ENCODE results near the gene IL25. TPM values are rescaled to one million over a fixed set of nuclear protein-coding genes. Genes with fewer than 3 reads are reported as not detected.

The IL25 gene
- total RNA-seq, 4 donors from 2014 or later = not detected

DNA sequence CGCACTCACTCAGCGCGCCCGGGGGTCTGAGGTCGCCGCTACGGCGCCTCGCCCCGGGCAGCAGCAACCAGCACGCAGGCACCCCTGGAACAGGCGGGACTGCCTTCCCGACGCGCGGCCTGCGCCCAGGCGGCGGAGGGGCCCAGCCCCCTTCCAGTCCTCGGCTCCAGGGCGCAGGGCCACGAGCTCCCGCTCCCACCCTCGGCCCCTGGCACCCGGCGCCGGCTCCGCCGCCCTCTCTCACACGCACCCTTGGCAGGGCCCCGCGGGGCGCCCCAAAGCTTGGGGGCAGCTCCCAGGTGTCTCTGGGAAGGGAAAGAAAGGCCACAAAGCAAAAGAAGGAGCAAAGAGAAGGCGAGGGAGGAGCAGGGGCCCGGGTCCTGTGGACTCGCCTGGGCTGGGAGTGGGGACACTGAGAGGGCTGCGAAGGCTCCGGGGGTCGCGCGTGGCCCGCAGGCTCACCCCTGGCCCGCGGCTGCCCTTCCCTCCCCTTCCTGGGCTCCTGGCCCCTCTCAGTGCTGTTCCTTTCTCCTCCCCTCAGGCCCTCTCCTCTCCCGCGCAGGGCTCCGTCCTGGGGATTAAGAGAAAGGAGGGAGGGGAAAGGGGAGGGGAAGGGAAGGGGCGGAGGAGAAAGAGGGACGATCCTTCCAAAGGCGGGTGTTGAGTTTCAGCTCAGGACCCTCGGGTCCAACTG, 6.7 kb upstream of the IL25 start:
- H3K27me3 ChIP-seq = peaks cover 0 to 29% (median 0%) of the 10 kb centered on the region in 4 donors
- H3K36me3 ChIP-seq = no peaks in the 10 kb centered on the region
- no peak for DNase-seq
- peak overlapping the region; percentile 49 to 81 (median 67) for H3K4me3 ChIP-seq
- H3K4me1 ChIP-seq = peaks cover 31 to 91% (median 36%) of the 10 kb centered on the region in 3 donors
- TF ChIP-seq POLR2A (IDR thresholded peaks at IDR 0.05) = peak in 2 of 4 donors; percentile 38 to 73
- TF ChIP-seq, protein P1, sequence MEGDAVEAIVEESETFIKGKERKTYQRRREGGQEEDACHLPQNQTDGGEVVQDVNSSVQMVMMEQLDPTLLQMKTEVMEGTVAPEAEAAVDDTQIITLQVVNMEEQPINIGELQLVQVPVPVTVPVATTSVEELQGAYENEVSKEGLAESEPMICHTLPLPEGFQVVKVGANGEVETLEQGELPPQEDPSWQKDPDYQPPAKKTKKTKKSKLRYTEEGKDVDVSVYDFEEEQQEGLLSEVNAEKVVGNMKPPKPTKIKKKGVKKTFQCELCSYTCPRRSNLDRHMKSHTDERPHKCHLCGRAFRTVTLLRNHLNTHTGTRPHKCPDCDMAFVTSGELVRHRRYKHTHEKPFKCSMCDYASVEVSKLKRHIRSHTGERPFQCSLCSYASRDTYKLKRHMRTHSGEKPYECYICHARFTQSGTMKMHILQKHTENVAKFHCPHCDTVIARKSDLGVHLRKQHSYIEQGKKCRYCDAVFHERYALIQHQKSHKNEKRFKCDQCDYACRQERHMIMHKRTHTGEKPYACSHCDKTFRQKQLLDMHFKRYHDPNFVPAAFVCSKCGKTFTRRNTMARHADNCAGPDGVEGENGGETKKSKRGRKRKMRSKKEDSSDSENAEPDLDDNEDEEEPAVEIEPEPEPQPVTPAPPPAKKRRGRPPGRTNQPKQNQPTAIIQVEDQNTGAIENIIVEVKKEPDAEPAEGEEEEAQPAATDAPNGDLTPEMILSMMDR (IDR thresholded peaks at IDR 0.05) = no peak
- intact Hi-C loops (cut with DNase I) = no loop called here
- peak overlapping the region; percentile 97 to 99 (median 98) for H3K27ac ChIP-seq
- 0 to 2% methylated on average over 4 to 17 of the region's 51 CpGs for WGBS, 2 donors
- no peaks in the 10 kb centered on the region for H3K9me3 ChIP-seq

DNA sequence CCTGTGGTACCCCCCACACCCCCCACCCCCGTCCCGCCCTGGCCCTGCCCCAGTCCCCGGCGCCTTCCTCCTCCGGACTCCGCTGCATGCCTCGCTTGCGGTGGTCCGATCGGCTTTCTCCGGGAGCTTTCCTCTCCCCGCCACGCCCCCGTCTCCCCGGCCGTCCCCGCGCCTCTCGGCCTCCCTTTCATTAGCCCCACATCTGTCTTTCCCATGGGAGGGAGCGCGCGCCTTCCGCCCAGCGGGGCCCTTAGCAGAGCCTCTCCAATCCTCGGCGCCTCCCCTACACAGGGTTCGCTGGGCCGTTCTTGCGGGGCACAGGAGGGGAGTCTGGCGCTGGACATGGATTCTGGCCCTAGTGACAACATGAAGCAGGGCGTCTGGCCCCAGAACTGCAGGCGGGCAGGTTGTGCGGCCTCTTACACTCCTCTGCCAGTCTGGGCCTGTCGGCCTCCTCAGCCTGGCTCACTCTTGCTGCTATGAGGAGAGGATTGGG, 6.1 kb upstream of the IL25 start:
- Histone ChIP-seq H3K9me3 (no peaks in the 10 kb centered on the region), H3K4me1 (peaks cover 30 to 88% (median 32%) of the 10 kb centered on the region in 3 donors), H3K27ac (peak overlapping the region; percentile 97 to 99 (median 98)), H3K36me3 (no peaks in the 10 kb centered on the region), H3K4me3 (peak overlapping the region; percentile 49 to 81 (median 67)), H3K27me3 (peaks cover 0 to 29% (median 0%) of the 10 kb centered on the region in 4 donors)
- whole genome bisulfite sequencing, 2 donors = 0% methylated on average over 8 of the region's 34 CpGs; no CpG with 5 or more reads in 1 of the 2 donors
- TF ChIP-seq, protein P1 (IDR thresholded peaks at IDR 0.05) = no peak
- peak in 1 of 4 donors; percentile 14 for TF ChIP-seq POLR2A (IDR thresholded peaks at IDR 0.05)
- intact Hi-C loops (cut with DNase I) = no loop called here
- no peak for DNase-seq

DNA sequence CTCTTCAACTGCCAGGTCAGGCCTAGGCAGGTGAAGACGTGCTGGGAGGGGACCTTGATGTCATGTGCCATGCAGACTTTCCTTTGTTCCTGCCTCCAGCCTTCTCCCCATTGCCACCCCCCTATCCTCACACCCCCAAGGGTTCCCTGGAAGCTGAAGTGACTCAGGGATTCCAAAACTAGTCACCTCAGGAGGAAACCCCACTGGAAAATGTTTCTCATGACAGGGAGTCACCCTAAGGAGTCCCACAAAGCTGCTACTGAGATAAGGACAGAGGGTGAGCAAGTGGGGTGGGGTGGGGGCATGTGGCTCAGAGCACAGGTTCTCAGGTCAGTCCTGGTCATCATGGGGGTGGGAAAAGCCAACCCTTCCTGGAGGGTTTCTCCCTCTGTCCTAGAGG, 2.4 kb upstream of the IL25 start:
- Histone ChIP-seq H3K27ac (peak overlapping the region in 1 of 4 donors; percentile 9), H3K4me3 (no peak overlapping the region), H3K36me3 (no peaks in the 10 kb centered on the region), H3K4me1 (peaks cover 11 to 51% (median 20%) of the 10 kb centered on the region in 3 donors), H3K9me3 (no peaks in the 10 kb centered on the region), H3K27me3 (peaks cover 0 to 14% (median 0%) of the 10 kb centered on the region in 4 donors)
- TF ChIP-seq POLR2A (IDR thresholded peaks at IDR 0.05) = no peak
- TF ChIP-seq, protein P1 (IDR thresholded peaks at IDR 0.05) = no peak
- no peak for DNase-seq
- intact Hi-C loops (cut with DNase I) = loop anchor here (10.0 kb wide), 1 partner anchor 105 kb away; no protein-coding TSS in a partner anchor
- 11 to 30% methylated on average over 1 of the region's 1 CpG for WGBS, 2 donors

DNA sequence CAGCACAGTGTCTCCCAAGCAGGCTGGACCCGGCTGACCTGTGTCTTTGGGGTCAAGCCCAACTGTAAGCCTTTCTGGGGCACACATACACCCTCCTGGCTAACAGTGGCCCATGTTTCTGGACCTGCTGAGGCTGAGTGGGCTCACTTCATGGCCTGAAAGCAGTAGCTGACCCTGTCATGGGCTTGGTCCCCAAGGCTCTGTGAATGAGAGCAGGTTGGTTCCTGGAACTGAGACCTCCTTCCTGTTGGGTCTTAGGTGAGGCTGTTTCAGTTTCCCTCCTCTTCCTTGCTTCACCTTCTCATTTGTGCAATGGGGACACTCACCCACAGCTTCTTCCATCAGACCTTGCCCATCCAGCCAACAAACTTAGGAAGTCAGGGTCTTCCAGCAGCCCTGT, 744 bp upstream of the IL25 start:
- H3K27me3 ChIP-seq = no peaks in the 10 kb centered on the region
- no peaks in the 10 kb centered on the region for H3K36me3 ChIP-seq
- H3K9me3 ChIP-seq = no peaks in the 10 kb centered on the region
- no peak for DNase-seq
- no peak overlapping the region for H3K4me3 ChIP-seq
- TF ChIP-seq POLR2A (IDR thresholded peaks at IDR 0.05) = no peak
- TF ChIP-seq, protein P1 (IDR thresholded peaks at IDR 0.05) = no peak
- intact Hi-C loops (cut with DNase I) = loop anchor here (10.0 kb wide), 1 partner anchor 107 kb away; no protein-coding TSS in a partner anchor
- H3K27ac ChIP-seq = no peak overlapping the region
- peaks cover 7 to 36% (median 8%) of the 10 kb centered on the region in 3 donors for H3K4me1 ChIP-seq
- WGBS, 2 donors = 89 to 100% methylated on average over 1 of the region's 1 CpG

DNA sequence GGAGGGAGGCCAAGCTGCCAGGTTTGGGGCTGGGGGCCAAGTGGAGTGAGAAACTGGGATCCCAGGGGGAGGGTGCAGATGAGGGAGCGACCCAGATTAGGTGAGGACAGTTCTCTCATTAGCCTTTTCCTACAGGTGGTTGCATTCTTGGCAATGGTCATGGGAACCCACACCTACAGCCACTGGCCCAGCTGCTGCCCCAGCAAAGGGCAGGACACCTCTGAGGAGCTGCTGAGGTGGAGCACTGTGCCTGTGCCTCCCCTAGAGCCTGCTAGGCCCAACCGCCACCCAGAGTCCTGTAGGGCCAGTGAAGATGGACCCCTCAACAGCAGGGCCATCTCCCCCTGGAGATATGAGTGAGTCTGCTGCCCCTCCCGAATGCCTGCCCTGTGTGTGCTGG, 432 bp downstream of the IL25 start:
- intact Hi-C loops (cut with DNase I) = loop anchor here (10.0 kb wide), 1 partner anchor 108 kb away; no protein-coding TSS in a partner anchor
- Histone ChIP-seq H3K27me3 (no peaks in the 10 kb centered on the region), H3K9me3 (no peaks in the 10 kb centered on the region), H3K36me3 (no peaks in the 10 kb centered on the region), H3K4me1 (peaks cover 0 to 27% (median 4%) of the 10 kb centered on the region in 3 donors), H3K27ac (no peak overlapping the region), H3K4me3 (no peak overlapping the region)
- DNase-seq = no peak
- WGBS, 2 donors = 92 to 100% methylated on average over 1 to 2 of the region's 3 CpGs
- no peak for TF ChIP-seq POLR2A (IDR thresholded peaks at IDR 0.05)
- TF ChIP-seq, protein P1 (IDR thresholded peaks at IDR 0.05) = no peak
